Natural killer cell (primary cell): Measurements from ENCODE around the gene FASTK. TPM values are rescaled to one million over a fixed set of nuclear protein-coding genes. Genes with fewer than 3 reads are reported as not detected.
A peak's percentile ranks its signal among the peaks of the same experiment; 100 is the strongest.

ENCODE experiments used
- ATAC-seq, 3 donors: fragments of 150-1000 bp in 2 of 3; fragments of 200-7000 bp in 1 of 3; cut with Tn5 transposase; 1 replicate in 1 of 3; 2 replicates in 2 of 3; pipeline ENCODE4 v1.10.0; 2021; ENCODE audit warnings: mild to moderate bottlenecking in 2 of 3, moderate library complexity in 2 of 3
- DNase-seq, 2 donors: peaks; one replicate each; pipeline versions ENCODE4 v3.0.0 to v3.0.0-alpha.2; 2013 to 2021; ENCODE audit warnings: mixed read lengths in 1 of 2
- H3K27ac ChIP-seq: one replicate; pipeline ENCODE4 v1.5.1; 2013; ENCODE audit warnings: mild to moderate bottlenecking, low read length
- H3K27me3 ChIP-seq: one replicate; pipeline ENCODE4 v1.6.1; 2013; ENCODE audit warnings: low read length; ENCODE audit not compliant: control insufficient read depth, insufficient read depth
- H3K36me3 ChIP-seq: one replicate; pipeline ENCODE4 v1.6.1; 2013; ENCODE audit warnings: low read length; ENCODE audit not compliant: control insufficient read depth, insufficient read depth
- H3K4me1 ChIP-seq: one replicate; pipeline ENCODE4 v1.6.1; 2013; ENCODE audit warnings: low read length; ENCODE audit not compliant: control insufficient read depth, insufficient read depth
- H3K4me3 ChIP-seq: one replicate; pipeline ENCODE4 v1.5.1; 2013; ENCODE audit warnings: low read length
- H3K9me3 ChIP-seq: one replicate; pipeline ENCODE4 v1.6.1; 2013; ENCODE audit warnings: low read length; ENCODE audit not compliant: control insufficient read depth, insufficient read depth
- H3K27ac Mint-ChIP-seq, 2 donors: one replicate each; pipeline ENCODE4 v1.8.0; 2022; ENCODE audit warnings: mild to moderate bottlenecking in 2 of 2, mixed read lengths in 2 of 2, moderate library complexity in 1 of 2
- H3K27me3 Mint-ChIP-seq, 2 donors: one replicate each; pipeline ENCODE4 v1.8.0; 2022; ENCODE audit warnings: low read depth in 2 of 2, mixed read lengths in 2 of 2
- H3K36me3 Mint-ChIP-seq: one replicate; pipeline ENCODE4 v1.8.0; 2022; ENCODE audit warnings: mixed read lengths
- H3K4me1 Mint-ChIP-seq, 2 donors: one replicate each; pipeline ENCODE4 v1.8.0; 2022; ENCODE audit warnings: mixed read lengths in 2 of 2
- H3K4me3 Mint-ChIP-seq: one replicate; pipeline ENCODE4 v1.8.0; 2022; ENCODE audit warnings: mild to moderate bottlenecking, moderate library complexity, mixed read lengths
- H3K9me3 Mint-ChIP-seq, 2 donors: one replicate each; pipeline ENCODE4 v1.8.0; 2022; ENCODE audit warnings: mixed read lengths in 2 of 2
- CTCF ChIP-seq: fragments of 200-600 bp; IDR thresholded peaks from one replicate; pipeline ENCODE4 v1.8.0; 2022; ENCODE audit warnings: antibody characterized with exemption
- WGBS: methylation state at CpG from one replicate; pipeline ENCODE4 v1.1.7; 2013; ENCODE audit warnings: missing lambda C conversion rate; ENCODE audit not compliant: insufficient coverage; 5-methylcytosine and 5-hydroxymethylcytosine counted together
- intact Hi-C: fragments of 100-400 bp; cut with micrococcal nuclease; formaldehyde crosslinking; loops from one replicate; pipeline ENCODE4 v1.14.2; 2022
- total RNA-seq, 4 donors: library from RNA; stranded (reverse); fragments of 120-200 nt in 1 of 4; gene quantifications; one replicate each; pipeline versions ENCODE4 v1.2.3 to v1.2.4, GENCODE V29; 2013 to 2022

FASTK gene
- total RNA-seq, 3 donors from 2014 or later (not counting 1 experiment from before 2014, with no cell fraction given), result 72.8 to 89.4 (median 85.2) TPM

GRCh38 chr7:151099486-151100211, 19.0 kb upstream of the FASTK start:
- Mint-ChIP-seq H3K4me1 (peaks cover 0 to 4% of the 10 kb centered on the region in 2 donors), H3K4me3 (no peak overlapping the region), H3K27ac (no peak overlapping the region), H3K9me3 (no peaks in the 10 kb centered on the region), H3K27me3 (no peaks in the 10 kb centered on the region), H3K36me3 (no peaks in the 10 kb centered on the region)
- Histone ChIP-seq H3K4me1 (no peaks in the 10 kb centered on the region), H3K4me3 (no peak overlapping the region), H3K27me3 (no peaks in the 10 kb centered on the region), H3K9me3 (no peaks in the 10 kb centered on the region), H3K27ac (no peak overlapping the region), H3K36me3 (no peaks in the 10 kb centered on the region)
- 93% methylated on average over 20 of the region's 20 CpGs for WGBS
- intact Hi-C loops, result no loop called here
- no peak for ATAC-seq
- TF ChIP-seq CTCF, result no peak
- DNase-seq, result no peak

- no peak for TF ChIP-seq CTCF
- Mint-ChIP-seq H3K36me3 (no peaks in the 10 kb centered on the region), H3K27me3 (no peaks in the 10 kb centered on the region), H3K27ac (no peak overlapping the region), H3K9me3 (no peaks in the 10 kb centered on the region), H3K4me1 (no peaks in the 10 kb centered on the region), H3K4me3 (no peak overlapping the region)
- 88% methylated on average over 17 of the region's 17 CpGs for WGBS
- no peaks in the 10 kb centered on the region for H3K36me3 ChIP-seq
- H3K4me1 ChIP-seq, result no peaks in the 10 kb centered on the region
- H3K27ac ChIP-seq, result no peak overlapping the region
- intact Hi-C loops, result no loop called here
- DNase-seq, result peak in 1 of 2 donors; percentile 42
- no peaks in the 10 kb centered on the region for H3K9me3 ChIP-seq
- no peak overlapping the region for H3K4me3 ChIP-seq
- no peak for ATAC-seq
- no peaks in the 10 kb centered on the region for H3K27me3 ChIP-seq
Observed at GRCh38 chr7:151095828-151096475, 15.3 kb upstream of the FASTK start.

- Histone ChIP-seq H3K36me3 (no peaks in the 10 kb centered on the region), H3K4me3 (no peak overlapping the region), H3K4me1 (peaks cover 1% of the 10 kb centered on the region), H3K9me3 (no peaks in the 10 kb centered on the region), H3K27me3 (no peaks in the 10 kb centered on the region), H3K27ac (no peak overlapping the region)
- H3K9me3 Mint-ChIP-seq, result no peaks in the 10 kb centered on the region
- peak in 1 of 2 donors; percentile 29 for DNase-seq
- H3K4me3 Mint-ChIP-seq, result no peak overlapping the region
- no peaks in the 10 kb centered on the region for H3K4me1 Mint-ChIP-seq
- H3K36me3 Mint-ChIP-seq, result no peaks in the 10 kb centered on the region
- no peaks in the 10 kb centered on the region for H3K27me3 Mint-ChIP-seq
- intact Hi-C loops, result no loop called here
- no peak for TF ChIP-seq CTCF
- ATAC-seq, result no peak
- H3K27ac Mint-ChIP-seq, result no peak overlapping the region
- 86% methylated on average over 9 of the region's 10 CpGs for WGBS
Observed at GRCh38 chr7:151095123-151095797, 14.7 kb upstream of the FASTK start.
